HFFc6 (cell line): ENCODE data around the gene EPHA3. TPM values are rescaled to one million over a fixed set of nuclear protein-coding genes. Genes with fewer than 3 reads are reported as not detected.

Experiments used
- DNase-seq: peaks from one replicate; pipeline ENCODE4 v3.0.0-alpha.2; 2018
- H3K27ac Mint-ChIP-seq: 2 replicates; pipeline ENCODE4 v1.8.0; 2020; ENCODE audit warnings: mild to moderate bottlenecking, mixed read lengths
- H3K27me3 Mint-ChIP-seq: 2 replicates; pipeline ENCODE4 v1.8.0; 2021; ENCODE audit warnings: mild to moderate bottlenecking, moderate library complexity, mixed read lengths; ENCODE audit not compliant: insufficient read depth
- H3K36me3 Mint-ChIP-seq: 2 replicates; pipeline ENCODE4 v1.8.0; 2021; ENCODE audit warnings: low read depth, mixed read lengths
- H3K4me1 Mint-ChIP-seq: 2 replicates; pipeline ENCODE4 v1.8.0; 2020; ENCODE audit warnings: low read depth, mixed read lengths
- H3K4me3 Mint-ChIP-seq: 2 replicates; pipeline ENCODE4 v1.8.0; 2020; ENCODE audit warnings: mild to moderate bottlenecking, moderate library complexity, mixed read lengths
- H3K9me3 Mint-ChIP-seq: 2 replicates; pipeline ENCODE4 v1.8.0; 2020; ENCODE audit warnings: mild to moderate bottlenecking, mixed read lengths
- CTCF ChIP-seq: fragments of 200-600 bp; sonication (generic); IDR thresholded peaks from 2 replicates; pipeline ENCODE4 v1.5.0; 2021; ENCODE audit warnings: antibody characterized with exemption, mild to moderate bottlenecking
- total RNA-seq, 6 experiments: library from RNA; stranded (reverse); fragmentation: NEBNext Ultra II Directional; extraction: Animal tissue kit (Norgen Biotek cat#: 25700); gene quantifications; 2 replicates in 1 of 6; 3 replicates in 5 of 6; pipeline ENCODE4 v1.2.3, GENCODE V29; 2021

EPHA3 gene
- total RNA-seq, 6 experiments from 2014 or later, result 0.09 to 0.13 (median 0.11) TPM; not detected in 3

GRCh38 chr3:89503891-89504391, 396.5 kb downstream of the EPHA3 start:
- H3K36me3 Mint-ChIP-seq, result no peaks in the 10 kb centered on the region
- no peaks in the 10 kb centered on the region for H3K27me3 Mint-ChIP-seq
- H3K27ac Mint-ChIP-seq, result no peak overlapping the region
- no peak for DNase-seq
- TF ChIP-seq CTCF, result no peak
- no peak overlapping the region for H3K4me3 Mint-ChIP-seq
- peaks cover 27% of the 10 kb centered on the region for H3K9me3 Mint-ChIP-seq
- no peaks in the 10 kb centered on the region for H3K4me1 Mint-ChIP-seq

GRCh38 chr3:89504432-89504831, 397.0 kb downstream of the EPHA3 start:
- H3K4me1 Mint-ChIP-seq, result no peaks in the 10 kb centered on the region
- H3K27me3 Mint-ChIP-seq, result no peaks in the 10 kb centered on the region
- H3K36me3 Mint-ChIP-seq, result no peaks in the 10 kb centered on the region
- no peak overlapping the region for H3K4me3 Mint-ChIP-seq
- TF ChIP-seq CTCF, result no peak
- no peak overlapping the region for H3K27ac Mint-ChIP-seq
- DNase-seq, result no peak
- H3K9me3 Mint-ChIP-seq, result peaks cover 24% of the 10 kb centered on the region

- H3K4me1 Mint-ChIP-seq, result no peaks in the 10 kb centered on the region
- no peaks in the 10 kb centered on the region for H3K27me3 Mint-ChIP-seq
- no peak for TF ChIP-seq CTCF
- no peak overlapping the region for H3K27ac Mint-ChIP-seq
- DNase-seq, result no peak
- peaks cover 31% of the 10 kb centered on the region for H3K9me3 Mint-ChIP-seq
- no peaks in the 10 kb centered on the region for H3K36me3 Mint-ChIP-seq
- no peak overlapping the region for H3K4me3 Mint-ChIP-seq
Measured at GRCh38 chr3:89506462-89507103, 399.2 kb downstream of the EPHA3 start.

GRCh38 chr3:89521328-89521727, 413.9 kb downstream of the EPHA3 start:
- H3K27ac Mint-ChIP-seq, result no peak overlapping the region

GRCh38 chr3:89522155-89522554, 414.7 kb downstream of the EPHA3 start:
- no peak for DNase-seq
- H3K27ac Mint-ChIP-seq, result no peak overlapping the region
- H3K27me3 Mint-ChIP-seq, result no peaks in the 10 kb centered on the region
- TF ChIP-seq CTCF, result no peak
- H3K4me1 Mint-ChIP-seq, result no peaks in the 10 kb centered on the region
- no peaks in the 10 kb centered on the region for H3K36me3 Mint-ChIP-seq
- H3K4me3 Mint-ChIP-seq, result no peak overlapping the region
- peaks cover 17% of the 10 kb centered on the region for H3K9me3 Mint-ChIP-seq

More at GRCh38 chr3:89521328-89521727, 413.9 kb downstream of the EPHA3 start:
- H3K36me3 Mint-ChIP-seq, result no peaks in the 10 kb centered on the region
- no peaks in the 10 kb centered on the region for H3K27me3 Mint-ChIP-seq
- no peak for TF ChIP-seq CTCF
- DNase-seq, result no peak
- H3K4me1 Mint-ChIP-seq, result no peaks in the 10 kb centered on the region
- peaks cover 10% of the 10 kb centered on the region for H3K9me3 Mint-ChIP-seq
- no peak overlapping the region for H3K4me3 Mint-ChIP-seq
